Left ventricle myocardium superior (tissue), 1 donor: ENCODE measurements around the gene STEAP1. TPM values are rescaled to one million over a fixed set of nuclear protein-coding genes. Genes with fewer than 3 reads are reported as not detected.

ENCODE experiments used
- ATAC-seq: fragments of 200-7000 bp; cut with Tn5 transposase; one replicate; pipeline ENCODE4 v1.9.1; 2020; ENCODE audit warnings: mild to moderate bottlenecking, moderate library complexity
- DNase-seq: peaks from one replicate; pipeline ENCODE4 v3.0.0-alpha.2; 2020
- intact Hi-C: fragments of 100-400 bp; cut with micrococcal nuclease; formaldehyde crosslinking; loops from one replicate; pipeline ENCODE4 v1.11.0; 2022
- total RNA-seq: library from RNA; stranded (reverse); fragmentation: NEBNext Ultra II Directional; extraction: Animal tissue kit (Norgen Biotek cat#: 25700); gene quantifications from one replicate; pipeline ENCODE4 v1.2.1, GENCODE V29; 2021
- donor health status: DM: no; HTN: yes; CAD: no; lungs with severe emphysema.

STEAP1 gene
- total RNA-seq, 1 donor from 2014 or later, result 1.5 TPM

DNA sequence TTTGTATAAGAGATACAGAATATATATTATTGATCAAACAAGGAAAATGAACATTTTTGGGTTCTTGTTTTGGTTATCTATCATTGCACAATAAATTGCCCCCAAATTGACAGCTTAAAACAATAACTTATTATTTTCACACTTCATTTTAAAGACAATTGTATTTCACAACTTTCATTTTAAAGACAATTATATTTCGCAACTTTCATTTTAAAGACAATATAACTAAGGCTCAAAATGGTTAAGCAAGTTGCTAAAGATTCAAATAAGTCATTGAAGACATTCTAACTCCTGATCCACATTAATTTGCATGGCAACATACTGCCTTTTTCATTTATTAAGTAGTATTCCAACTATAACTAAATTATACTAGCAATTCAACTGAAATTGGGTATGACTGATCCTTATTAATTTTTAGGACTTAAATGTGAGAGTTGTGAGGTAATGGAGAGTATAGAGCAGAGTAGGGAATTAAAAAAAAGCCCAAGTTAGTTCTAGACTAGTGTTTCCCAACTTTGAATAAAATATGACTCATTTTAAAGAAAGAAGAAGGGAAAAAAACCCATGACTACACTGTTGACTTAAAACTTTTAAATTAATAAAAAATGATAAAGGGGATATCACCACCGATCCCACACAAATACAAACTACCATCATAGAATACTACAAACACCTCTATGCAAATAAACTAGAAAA lies 47.4 kb downstream of the STEAP1 start:
- ATAC-seq, result no peak
- no peak for DNase-seq
- intact Hi-C loops, result no loop called here

DNA sequence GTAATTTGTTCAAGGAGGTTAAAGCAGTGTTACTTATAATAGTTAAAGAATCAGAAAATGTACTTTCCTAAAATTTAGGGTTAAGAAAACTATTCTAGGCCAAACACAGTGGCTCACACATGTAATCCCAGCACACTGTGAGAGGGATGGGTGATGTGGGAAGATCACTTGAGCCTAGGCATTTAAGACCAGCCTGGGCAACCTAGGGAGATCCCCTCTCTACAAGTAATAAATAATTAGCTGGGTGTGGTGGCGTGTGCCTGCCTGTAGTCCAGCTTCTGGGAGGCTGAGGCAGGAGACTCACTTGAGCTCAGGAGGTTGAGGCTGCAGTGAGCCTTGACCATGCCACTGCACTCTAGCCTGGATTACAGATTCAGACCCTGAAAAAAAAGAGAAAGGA lies 53.7 kb downstream of the STEAP1 start:
- intact Hi-C loops, result no loop called here
- ATAC-seq (no peak), DNase-seq (no peak)

- no peak for DNase-seq
- intact Hi-C loops, result no loop called here
- ATAC-seq, result no peak
These were observed 55.5 kb downstream of the STEAP1 start for GRCh38 chr7:90209776-90210175.

DNA sequence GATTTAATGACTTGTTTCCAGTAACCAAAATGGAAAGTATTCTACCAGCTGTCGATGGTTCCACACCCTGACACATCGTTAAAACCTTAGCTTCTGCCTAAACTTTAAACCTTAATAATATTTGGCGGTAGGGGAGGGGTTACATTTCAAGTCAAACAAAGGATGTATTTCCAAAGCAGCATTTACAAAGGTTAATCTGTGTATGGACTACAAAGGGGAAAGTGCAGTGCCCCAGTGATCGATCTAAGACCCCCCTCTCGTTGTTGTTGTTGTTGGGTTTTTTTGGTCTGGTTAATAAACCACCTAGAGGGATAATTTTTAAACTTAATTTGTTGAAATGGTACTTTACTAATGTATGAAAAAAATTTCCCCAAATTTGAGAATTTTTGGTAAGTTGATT lies 56.2 kb downstream of the STEAP1 start:
- intact Hi-C loops, result no loop called here
- no peak for DNase-seq
- no peak for ATAC-seq

DNA sequence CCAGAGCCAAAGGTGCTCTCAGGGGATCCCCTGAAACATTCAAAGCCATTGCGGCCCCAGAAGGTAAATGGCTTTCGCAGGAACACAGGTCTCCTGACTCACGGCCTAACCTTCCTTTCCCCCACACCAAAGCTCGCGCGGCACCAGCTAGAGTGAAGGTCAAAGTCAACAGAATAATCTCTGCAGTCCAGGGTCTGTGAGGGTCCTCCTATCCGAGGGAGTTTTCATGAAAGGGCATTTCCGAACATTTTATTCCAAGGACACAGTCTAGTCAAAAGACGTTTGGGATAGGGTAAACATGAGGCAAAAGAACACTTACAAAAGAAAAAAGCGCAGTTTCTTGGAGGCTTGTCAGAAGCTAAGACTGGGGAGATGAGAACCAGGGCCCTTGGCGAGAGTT lies 56.7 kb downstream of the STEAP1 start:
- DNase-seq (peak; percentile 28), ATAC-seq (peak; percentile 2)
- intact Hi-C loops, result no loop called here

GRCh38 chr7:90211391-90212148 lies 57.3 kb downstream of the STEAP1 start, which contains the start of gene STEAP2:
Gene STEAP2 (plus strand): TSS chr7:90211740. CDS start chr7:90225083, 13,343 bp downstream.
- DNase-seq, result peak; percentile 94
- ATAC-seq, result peak; percentile 99
- intact Hi-C loops, result no loop called here

GRCh38 chr7:90212149-90212495 lies 57.9 kb downstream of the STEAP1 start:
- intact Hi-C loops, result no loop called here
- no peak for ATAC-seq

DNA sequence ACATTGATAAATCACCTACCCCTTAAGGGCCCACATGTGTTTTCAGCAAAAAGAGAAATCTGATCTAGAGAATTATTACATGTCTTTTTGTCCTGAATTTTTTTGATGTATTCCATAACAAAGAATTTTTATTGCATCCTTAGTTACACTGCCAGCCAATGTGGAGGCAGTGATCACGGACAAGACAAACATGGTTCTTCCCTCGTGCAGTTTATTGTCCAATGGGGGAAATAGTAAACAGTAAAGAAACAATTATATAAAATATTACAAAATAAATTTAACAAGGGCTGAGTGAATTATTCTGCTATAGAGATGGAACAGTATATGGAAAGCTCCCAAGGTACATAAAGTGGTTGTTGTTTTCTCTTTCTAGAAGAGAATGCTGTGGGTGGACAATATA lies 59.3 kb downstream of the STEAP1 start:
- ATAC-seq, result no peak
- intact Hi-C loops, result no loop called here
- DNase-seq, result no peak

More at GRCh38 chr7:90212149-90212495, 57.9 kb downstream of the STEAP1 start:
- no peak for DNase-seq

Other genes with a start within 250 kb of the STEAP1 start
- gene STEAP2, start 57.3 kb downstream of the STEAP1 start, total RNA-seq, result 15.1 TPM
- 4.2 TPM for gene CFAP69, start 90.7 kb downstream of the STEAP1 start, total RNA-seq
- not detected for gene FAM237B, start 166.8 kb downstream of the STEAP1 start, total RNA-seq
- 25.9 TPM for gene GTPBP10, start 192.2 kb downstream of the STEAP1 start, total RNA-seq
- 34.0 TPM for gene CLDN12, start 249.0 kb downstream of the STEAP1 start, total RNA-seq